COLO668 (cell line): ENCODE results near the gene COMMD1.
"Not testable (repeated sequence)": the region's sequence is repeated elsewhere in the genome, so short reads cannot be mapped to it uniquely, and the experiment has no call there.

Experiments used
- DNase-seq: peaks from one replicate; lab custom pipeline; 2025; ENCODE audit not compliant: unreplicated experiment; lab: John Stamatoyannopoulos, UW

The COMMD1 gene

GRCh38 chr2:62133320-62133823 is 227.9 kb downstream of the COMMD1 start:
- no peak for DNase-seq

DNA sequence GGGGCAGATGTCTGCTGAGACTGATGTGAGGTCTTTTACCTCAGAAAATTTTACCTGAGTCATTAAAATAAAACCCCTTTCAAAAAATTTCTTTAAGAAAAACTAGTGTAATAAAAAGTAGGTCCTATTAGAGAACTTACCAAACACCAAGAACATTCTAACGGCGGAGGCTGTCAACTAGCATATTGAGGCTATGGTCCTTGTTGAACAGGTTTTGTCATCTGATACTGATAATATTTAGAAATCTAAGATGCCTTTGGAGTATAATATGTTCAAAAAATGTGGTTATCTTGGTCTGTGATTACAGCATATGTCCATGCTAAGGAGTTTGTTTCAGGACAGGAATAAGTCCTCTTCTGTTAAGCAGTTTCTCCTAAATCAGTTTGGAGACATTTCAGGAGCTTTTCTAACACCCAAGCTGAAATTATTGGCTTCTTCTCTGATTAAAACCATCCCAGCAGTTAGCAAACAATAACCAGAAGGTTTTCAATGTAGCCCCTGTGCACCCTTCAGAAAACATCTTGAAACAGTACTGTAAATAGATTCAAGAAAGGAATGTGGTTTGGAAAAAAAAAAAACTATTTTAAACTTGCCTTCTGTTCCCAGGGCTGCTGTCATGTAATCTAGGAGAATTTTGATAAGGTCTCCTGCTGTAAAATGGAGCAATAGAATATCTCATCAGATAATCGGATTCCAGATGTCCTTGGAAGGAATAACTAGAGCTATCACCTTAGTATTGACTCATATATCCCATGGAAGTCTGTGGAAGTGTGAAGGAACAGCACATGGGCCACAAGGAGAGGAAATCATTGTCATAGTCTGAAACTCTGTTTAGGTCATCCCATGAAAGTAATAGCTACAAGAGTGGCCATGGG is 231.7 kb downstream of the COMMD1 start:
- no peak for DNase-seq

GRCh38 chr2:62140426-62141141 is 235.1 kb downstream of the COMMD1 start:
- DNase-seq, result no peak

DNA sequence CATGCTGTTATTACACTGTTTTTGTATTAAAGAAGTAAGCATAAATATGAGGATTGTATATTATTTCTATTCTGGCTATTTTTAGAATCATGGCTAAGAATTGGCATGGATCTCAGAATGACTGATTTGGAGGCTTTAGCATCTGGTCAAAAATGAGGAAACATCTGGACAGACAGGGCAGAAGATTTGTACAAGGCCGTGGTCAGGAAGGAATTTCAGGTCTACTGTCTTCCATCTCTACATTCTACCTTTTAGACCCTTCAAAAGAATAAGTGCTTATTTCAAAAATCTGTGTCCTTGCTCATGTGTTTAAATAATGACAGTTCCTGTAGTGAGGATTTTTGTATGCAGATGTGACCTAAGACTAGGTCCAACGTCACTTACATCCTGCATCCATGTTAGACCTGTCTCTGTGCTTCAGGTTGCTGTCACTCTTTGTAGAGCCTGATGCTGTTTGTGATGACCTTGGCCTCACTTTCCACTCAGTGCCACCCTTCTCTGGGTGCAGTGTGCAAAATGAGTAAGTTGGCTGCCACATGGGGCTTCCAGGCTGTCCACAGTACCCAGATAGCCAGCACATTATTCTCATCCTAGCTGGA is 235.8 kb downstream of the COMMD1 start:
- no peak for DNase-seq

GRCh38 chr2:62142054-62142453 is 236.6 kb downstream of the COMMD1 start:
- no peak for DNase-seq

DNA sequence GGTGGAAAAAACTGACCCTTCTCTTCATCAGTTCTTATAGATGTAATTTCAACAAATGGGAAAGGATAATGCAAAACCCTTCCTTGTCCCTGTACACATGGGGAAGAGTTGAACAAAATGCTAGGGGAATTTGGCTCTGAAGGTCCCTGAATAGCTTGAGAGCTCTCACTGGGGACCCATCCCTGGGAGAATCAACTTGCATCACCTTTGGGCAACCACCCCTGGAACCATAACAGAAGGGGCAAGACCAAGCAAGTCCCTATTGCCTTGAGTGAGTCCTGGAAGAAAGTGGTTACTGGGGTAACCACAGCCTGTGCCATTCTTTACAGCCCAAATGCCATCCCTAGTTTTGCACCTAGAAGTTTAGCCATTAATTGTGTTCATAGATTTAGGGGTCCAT is 238.2 kb downstream of the COMMD1 start:
- no peak for DNase-seq

GRCh38 chr2:62144689-62145477 is 239.4 kb downstream of the COMMD1 start:
- DNase-seq, result no peak

GRCh38 chr2:62145478-62146100 is 240.1 kb downstream of the COMMD1 start:
- no peak for DNase-seq

DNA sequence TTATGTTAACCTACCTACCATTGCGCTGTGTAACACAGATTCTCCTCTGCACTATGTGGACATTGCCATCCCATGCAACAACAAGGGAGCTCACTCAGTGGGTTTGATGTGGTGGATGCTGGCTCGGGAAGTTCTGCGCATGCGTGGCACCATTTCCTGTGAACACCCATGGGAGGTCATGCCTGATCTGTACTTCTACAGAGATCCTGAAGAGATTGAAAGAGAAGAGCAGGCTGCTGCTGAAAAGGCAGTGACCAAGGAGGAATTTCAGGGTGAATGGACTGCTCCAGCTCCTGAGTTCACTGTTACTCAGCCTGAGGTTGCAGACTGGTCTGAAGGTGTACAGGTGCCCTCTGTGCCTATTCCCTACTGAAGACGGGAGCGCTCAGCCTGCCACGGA is 241.3 kb downstream of the COMMD1 start:
- not testable (repeated sequence) for DNase-seq

- no peak for DNase-seq
Observed at GRCh38 chr2:62147610-62148301, 242.3 kb downstream of the COMMD1 start.

DNA sequence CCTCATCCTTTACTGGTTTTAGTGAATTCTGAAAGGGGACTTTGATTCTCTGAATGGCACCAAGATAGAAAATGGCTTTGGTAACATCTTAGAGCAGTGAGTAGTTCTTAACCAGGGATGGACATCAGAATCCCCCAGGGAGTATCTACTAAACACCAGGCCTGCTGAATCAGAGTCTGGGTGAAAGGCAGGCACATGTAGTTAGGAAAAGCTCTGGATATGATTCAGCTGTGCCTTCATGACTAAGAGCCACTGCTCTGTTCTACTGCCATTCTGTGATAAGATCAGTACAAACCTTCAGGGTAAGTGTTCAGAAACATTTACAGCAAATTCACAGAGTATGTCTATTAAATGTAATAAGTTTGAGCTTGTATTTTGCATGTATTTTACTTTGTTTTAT is 244.2 kb downstream of the COMMD1 start:
- DNase-seq, result no peak

GRCh38 chr2:62150597-62151305 is 245.3 kb downstream of the COMMD1 start:
- DNase-seq, result no peak

- no peak for DNase-seq
Observed at GRCh38 chr2:62151306-62151638, 245.8 kb downstream of the COMMD1 start.

DNA sequence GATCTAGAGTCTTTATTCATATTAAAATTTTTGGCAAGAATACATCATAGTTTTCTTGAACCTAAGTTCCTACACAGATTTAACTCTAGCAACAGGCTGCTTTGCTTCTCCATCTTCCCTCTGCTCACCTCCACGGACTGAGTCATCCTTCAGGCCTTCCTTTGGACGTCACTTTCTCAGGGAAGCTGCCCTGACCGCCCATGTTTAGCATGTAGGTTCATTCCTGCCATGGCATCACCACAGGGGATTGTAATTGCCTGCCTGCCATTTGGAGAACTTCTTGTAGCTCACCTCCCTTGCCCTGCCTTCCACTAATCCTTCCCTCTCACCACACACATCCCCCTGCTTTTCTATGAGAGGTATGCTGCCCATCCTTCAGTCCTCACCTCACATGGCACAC is 246.5 kb downstream of the COMMD1 start:
- DNase-seq, result no peak

GRCh38 chr2:62156861-62157496 is 251.5 kb downstream of the COMMD1 start:
- no peak for DNase-seq

- no peak for DNase-seq
Observed at GRCh38 chr2:62158444-62159121, 253.1 kb downstream of the COMMD1 start.

- DNase-seq, result not testable (repeated sequence)
Observed at GRCh38 chr2:62160691-62161090, 255.2 kb downstream of the COMMD1 start.

GRCh38 chr2:62163106-62163831 is 257.8 kb downstream of the COMMD1 start:
- DNase-seq, result no peak
